ENCODE measurements around the gene ZBED2. TPM values are rescaled to one million over a fixed set of nuclear protein-coding genes. Genes with fewer than 3 reads are reported as not detected.

Gene ZBED2
- total RNA-seq, 4 donors from 2014 or later = not detected

GRCh38 chr3:111610612-111611054 lies 15.5 kb upstream of the ZBED2 start:
- Histone ChIP-seq H3K4me3 (no peak overlapping the region), H3K9me3 (no peaks in the 10 kb centered on the region), H3K4me1 (no peaks in the 10 kb centered on the region), H3K36me3 (no peaks in the 10 kb centered on the region), H3K27ac (no peak overlapping the region), H3K27me3 (no peaks in the 10 kb centered on the region)
- TF ChIP-seq CTCF (IDR thresholded peaks at IDR 0.05) (no peak), EP300 (IDR thresholded peaks at IDR 0.05; ENCODE audit: low read depth) (no peak), POLR2AphosphoS5 (IDR thresholded peaks at IDR 0.05) (no peak), POLR2A (IDR thresholded peaks at IDR 0.05) (no peak)
- intact Hi-C loops (cut with DNase I; ENCODE audit: low total_unique reads) (no loop called here), in situ Hi-C loops (cut with MboI; ENCODE audit: low pct_ligation_motif_present in 1 of 4, low pct_unique_long_range_greater_than_20kb in 1 of 4, low sequenced_read_pairs in 3 of 4) (no loop called here)
- WGBS, 2 donors (ENCODE audit: low coverage in 1 of 2) = 70 to 77% methylated on average over 5 to 8 of the region's 8 CpGs
- DNase-seq = no peak

GRCh38 chr3:111610189-111610588 lies 15.0 kb upstream of the ZBED2 start:
- intact Hi-C loops (cut with DNase I; ENCODE audit: low total_unique reads) = no loop called here
- Histone ChIP-seq H3K27ac (no peak overlapping the region), H3K9me3 (no peaks in the 10 kb centered on the region), H3K36me3 (no peaks in the 10 kb centered on the region), H3K4me3 (no peak overlapping the region), H3K4me1 (no peaks in the 10 kb centered on the region), H3K27me3 (no peaks in the 10 kb centered on the region)
- no peak for TF ChIP-seq EP300 (IDR thresholded peaks at IDR 0.05; ENCODE audit: low read depth)
- no peak for TF ChIP-seq POLR2AphosphoS5 (IDR thresholded peaks at IDR 0.05)
- no peak for TF ChIP-seq POLR2A (IDR thresholded peaks at IDR 0.05)
- no peak for TF ChIP-seq CTCF (IDR thresholded peaks at IDR 0.05)
- in situ Hi-C loops (cut with MboI; ENCODE audit: low pct_ligation_motif_present in 1 of 4, low pct_unique_long_range_greater_than_20kb in 1 of 4, low sequenced_read_pairs in 3 of 4) = no loop called here
- WGBS, 2 donors (ENCODE audit: low coverage in 1 of 2) = 61 to 77% methylated on average over 5 of the region's 5 CpGs
- DNase-seq = no peak

- H3K27me3 ChIP-seq = no peaks in the 10 kb centered on the region
- H3K9me3 ChIP-seq = no peaks in the 10 kb centered on the region
- no peaks in the 10 kb centered on the region for H3K36me3 ChIP-seq
- intact Hi-C loops (cut with DNase I; ENCODE audit: low total_unique reads) (no loop called here), in situ Hi-C loops (cut with MboI; ENCODE audit: low pct_ligation_motif_present in 1 of 4, low pct_unique_long_range_greater_than_20kb in 1 of 4, low sequenced_read_pairs in 3 of 4) (no loop called here)
- TF ChIP-seq POLR2AphosphoS5 (IDR thresholded peaks at IDR 0.05) (no peak), POLR2A (IDR thresholded peaks at IDR 0.05) (no peak), CTCF (IDR thresholded peaks at IDR 0.05) (no peak), EP300 (IDR thresholded peaks at IDR 0.05; ENCODE audit: low read depth) (no peak)
- H3K4me1 ChIP-seq = no peaks in the 10 kb centered on the region
- WGBS, 2 donors (ENCODE audit: low coverage in 1 of 2) = 76 to 88% methylated on average over 2 of the region's 2 CpGs
- no peak for DNase-seq
- H3K4me3 ChIP-seq = no peak overlapping the region
- no peak overlapping the region for H3K27ac ChIP-seq
Measured at GRCh38 chr3:111609700-111610099, 14.6 kb upstream of the ZBED2 start.

- Histone ChIP-seq H3K27me3 (no peaks in the 10 kb centered on the region), H3K36me3 (no peaks in the 10 kb centered on the region), H3K9me3 (no peaks in the 10 kb centered on the region), H3K4me3 (no peak overlapping the region), H3K4me1 (no peaks in the 10 kb centered on the region), H3K27ac (no peak overlapping the region)
- 53 to 82% methylated on average over 2 of the region's 2 CpGs for WGBS, 2 donors (ENCODE audit: low coverage in 1 of 2)
- intact Hi-C loops (cut with DNase I; ENCODE audit: low total_unique reads) = no loop called here
- in situ Hi-C loops (cut with MboI; ENCODE audit: low pct_ligation_motif_present in 1 of 4, low pct_unique_long_range_greater_than_20kb in 1 of 4, low sequenced_read_pairs in 3 of 4) = no loop called here
- no peak for DNase-seq
- TF ChIP-seq POLR2A (IDR thresholded peaks at IDR 0.05) = no peak
Measured at GRCh38 chr3:111608383-111608782, 13.2 kb upstream of the ZBED2 start.

GRCh38 chr3:111607240-111607920 lies 12.2 kb upstream of the ZBED2 start:
- intact Hi-C loops (cut with DNase I; ENCODE audit: low total_unique reads) = no loop called here
- WGBS, 2 donors (ENCODE audit: low coverage in 1 of 2) = 59 to 69% methylated on average over 3 of the region's 3 CpGs
- H3K4me3 ChIP-seq = no peak overlapping the region
- no peaks in the 10 kb centered on the region for H3K27me3 ChIP-seq
- in situ Hi-C loops (cut with MboI; ENCODE audit: low pct_ligation_motif_present in 1 of 4, low pct_unique_long_range_greater_than_20kb in 1 of 4, low sequenced_read_pairs in 3 of 4) = no loop called here
- H3K36me3 ChIP-seq = no peaks in the 10 kb centered on the region
- no peaks in the 10 kb centered on the region for H3K4me1 ChIP-seq
- DNase-seq = no peak
- no peaks in the 10 kb centered on the region for H3K9me3 ChIP-seq
- TF ChIP-seq POLR2A (IDR thresholded peaks at IDR 0.05) = no peak
- TF ChIP-seq CTCF (IDR thresholded peaks at IDR 0.05) = no peak
- no peak for TF ChIP-seq EP300 (IDR thresholded peaks at IDR 0.05; ENCODE audit: low read depth)
- no peak for TF ChIP-seq POLR2AphosphoS5 (IDR thresholded peaks at IDR 0.05)
- H3K27ac ChIP-seq = no peak overlapping the region
